ENCODE data around the gene NLRP3.

DNA sequence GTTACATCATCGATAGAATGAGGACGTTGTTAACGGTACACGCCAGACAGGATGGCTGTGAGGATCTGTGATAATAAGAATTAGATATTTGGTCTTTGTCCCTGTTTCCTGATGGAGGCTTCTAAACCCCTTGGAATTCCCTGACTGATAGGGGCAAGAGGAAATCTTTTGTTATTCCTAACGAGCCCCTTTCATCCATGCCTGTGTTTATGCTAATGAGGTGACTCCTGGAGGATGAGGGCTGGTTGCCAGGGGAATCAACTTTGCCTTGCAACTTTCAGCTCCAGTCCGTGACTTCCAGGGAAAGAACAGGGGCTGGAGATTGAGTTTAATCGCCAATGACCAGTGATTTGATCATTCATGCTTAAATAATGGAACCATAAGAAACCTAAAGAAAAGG, 39.3 kb upstream of the NLRP3 start:
- TF ChIP-seq JUND (IDR thresholded peaks at IDR 0.05) (no peak), HNF4G (IDR thresholded peaks at IDR 0.05) (no peak), HNF4A (conservative IDR thresholded peaks at IDR 0.05) (no peak), RXRA (IDR thresholded peaks at IDR 0.05) (no peak), SP1 (IDR thresholded peaks at IDR 0.05) (no peak), YY1 (IDR thresholded peaks at IDR 0.05) (no peak), GABPA (IDR thresholded peaks at IDR 0.05 in 1 of 2, conservative IDR thresholded peaks at IDR 0.05 in 1 of 2) (no peak)
- TF ChIP-seq, protein P1, sequence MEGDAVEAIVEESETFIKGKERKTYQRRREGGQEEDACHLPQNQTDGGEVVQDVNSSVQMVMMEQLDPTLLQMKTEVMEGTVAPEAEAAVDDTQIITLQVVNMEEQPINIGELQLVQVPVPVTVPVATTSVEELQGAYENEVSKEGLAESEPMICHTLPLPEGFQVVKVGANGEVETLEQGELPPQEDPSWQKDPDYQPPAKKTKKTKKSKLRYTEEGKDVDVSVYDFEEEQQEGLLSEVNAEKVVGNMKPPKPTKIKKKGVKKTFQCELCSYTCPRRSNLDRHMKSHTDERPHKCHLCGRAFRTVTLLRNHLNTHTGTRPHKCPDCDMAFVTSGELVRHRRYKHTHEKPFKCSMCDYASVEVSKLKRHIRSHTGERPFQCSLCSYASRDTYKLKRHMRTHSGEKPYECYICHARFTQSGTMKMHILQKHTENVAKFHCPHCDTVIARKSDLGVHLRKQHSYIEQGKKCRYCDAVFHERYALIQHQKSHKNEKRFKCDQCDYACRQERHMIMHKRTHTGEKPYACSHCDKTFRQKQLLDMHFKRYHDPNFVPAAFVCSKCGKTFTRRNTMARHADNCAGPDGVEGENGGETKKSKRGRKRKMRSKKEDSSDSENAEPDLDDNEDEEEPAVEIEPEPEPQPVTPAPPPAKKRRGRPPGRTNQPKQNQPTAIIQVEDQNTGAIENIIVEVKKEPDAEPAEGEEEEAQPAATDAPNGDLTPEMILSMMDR (IDR thresholded peaks at IDR 0.05; ENCODE audit: low read depth, low read length, missing input control) = no peak
- TF ChIP-seq, protein P2, sequence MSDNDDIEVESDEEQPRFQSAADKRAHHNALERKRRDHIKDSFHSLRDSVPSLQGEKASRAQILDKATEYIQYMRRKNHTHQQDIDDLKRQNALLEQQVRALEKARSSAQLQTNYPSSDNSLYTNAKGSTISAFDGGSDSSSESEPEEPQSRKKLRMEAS (IDR thresholded peaks at IDR 0.05) = no peak
- TF ChIP-seq, protein P3, sequence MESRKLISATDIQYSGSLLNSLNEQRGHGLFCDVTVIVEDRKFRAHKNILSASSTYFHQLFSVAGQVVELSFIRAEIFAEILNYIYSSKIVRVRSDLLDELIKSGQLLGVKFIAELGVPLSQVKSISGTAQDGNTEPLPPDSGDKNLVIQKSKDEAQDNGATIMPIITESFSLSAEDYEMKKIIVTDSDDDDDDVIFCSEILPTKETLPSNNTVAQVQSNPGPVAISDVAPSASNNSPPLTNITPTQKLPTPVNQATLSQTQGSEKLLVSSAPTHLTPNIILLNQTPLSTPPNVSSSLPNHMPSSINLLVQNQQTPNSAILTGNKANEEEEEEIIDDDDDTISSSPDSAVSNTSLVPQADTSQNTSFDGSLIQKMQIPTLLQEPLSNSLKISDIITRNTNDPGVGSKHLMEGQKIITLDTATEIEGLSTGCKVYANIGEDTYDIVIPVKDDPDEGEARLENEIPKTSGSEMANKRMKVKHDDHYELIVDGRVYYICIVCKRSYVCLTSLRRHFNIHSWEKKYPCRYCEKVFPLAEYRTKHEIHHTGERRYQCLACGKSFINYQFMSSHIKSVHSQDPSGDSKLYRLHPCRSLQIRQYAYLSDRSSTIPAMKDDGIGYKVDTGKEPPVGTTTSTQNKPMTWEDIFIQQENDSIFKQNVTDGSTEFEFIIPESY (IDR thresholded peaks at IDR 0.05) = no peak
